Amygdala (tissue), 56 donors: ENCODE data around the gene LCP2.
A peak's percentile ranks its signal among the peaks of the same experiment; 100 is the strongest.

ENCODE experiments used
- DNase-seq, 56 donors: peaks; one replicate each; lab custom pipeline; 2025; lab: John Stamatoyannopoulos, UW

Gene LCP2

GRCh38 chr5:170300361-170301013 is 2.9 kb upstream of the LCP2 start:
- DNase-seq: peak in 8 of 56 donors; percentile 9 to 29 (median 13)

- no peak for DNase-seq
These were observed 515 bp downstream of the LCP2 start for GRCh38 chr5:170296935-170297588.

- no peak for DNase-seq
These were observed 1.3 kb downstream of the LCP2 start for GRCh38 chr5:170296036-170296934.

- DNase-seq: no peak
These were observed 3.0 kb downstream of the LCP2 start for GRCh38 chr5:170294556-170294955.

GRCh38 chr5:170294057-170294456 is 3.5 kb downstream of the LCP2 start:
- no peak for DNase-seq

- DNase-seq: peak in 19 of 56 donors; percentile 10 to 66 (median 29)
These were observed 4.3 kb downstream of the LCP2 start for GRCh38 chr5:170293273-170293672.

GRCh38 chr5:170292179-170293104 is 5.1 kb downstream of the LCP2 start:
- DNase-seq: no peak

- DNase-seq: no peak
These were observed 7.1 kb downstream of the LCP2 start for GRCh38 chr5:170290498-170290897.

- DNase-seq: no peak
These were observed 7.8 kb downstream of the LCP2 start for GRCh38 chr5:170289764-170290163.

- no peak for DNase-seq
These were observed 8.5 kb downstream of the LCP2 start for GRCh38 chr5:170289121-170289520.

- DNase-seq: no peak
These were observed 9.0 kb downstream of the LCP2 start for GRCh38 chr5:170288551-170288950.

GRCh38 chr5:170288151-170288550 is 9.4 kb downstream of the LCP2 start:
- DNase-seq: no peak

- DNase-seq: peak in 1 of 56 donors; percentile 41
These were observed 10.0 kb downstream of the LCP2 start for GRCh38 chr5:170287532-170287931.

GRCh38 chr5:170286386-170286925 is 11.1 kb downstream of the LCP2 start:
- DNase-seq: no peak

- no peak for DNase-seq
These were observed 12.4 kb downstream of the LCP2 start for GRCh38 chr5:170285181-170285580.

GRCh38 chr5:170284231-170284630 is 13.3 kb downstream of the LCP2 start:
- DNase-seq: no peak

GRCh38 chr5:170283296-170283695 is 14.3 kb downstream of the LCP2 start:
- no peak for DNase-seq

- no peak for DNase-seq
These were observed 17.5 kb downstream of the LCP2 start for GRCh38 chr5:170280011-170280493.

GRCh38 chr5:170279459-170279817 is 18.1 kb downstream of the LCP2 start:
- no peak for DNase-seq
